ENCODE data around the gene G0S2.
"Not testable (repeated sequence)": the region's sequence is repeated elsewhere in the genome, so short reads cannot be mapped to it uniquely, and the experiment has no call there.

Gene G0S2

DNA sequence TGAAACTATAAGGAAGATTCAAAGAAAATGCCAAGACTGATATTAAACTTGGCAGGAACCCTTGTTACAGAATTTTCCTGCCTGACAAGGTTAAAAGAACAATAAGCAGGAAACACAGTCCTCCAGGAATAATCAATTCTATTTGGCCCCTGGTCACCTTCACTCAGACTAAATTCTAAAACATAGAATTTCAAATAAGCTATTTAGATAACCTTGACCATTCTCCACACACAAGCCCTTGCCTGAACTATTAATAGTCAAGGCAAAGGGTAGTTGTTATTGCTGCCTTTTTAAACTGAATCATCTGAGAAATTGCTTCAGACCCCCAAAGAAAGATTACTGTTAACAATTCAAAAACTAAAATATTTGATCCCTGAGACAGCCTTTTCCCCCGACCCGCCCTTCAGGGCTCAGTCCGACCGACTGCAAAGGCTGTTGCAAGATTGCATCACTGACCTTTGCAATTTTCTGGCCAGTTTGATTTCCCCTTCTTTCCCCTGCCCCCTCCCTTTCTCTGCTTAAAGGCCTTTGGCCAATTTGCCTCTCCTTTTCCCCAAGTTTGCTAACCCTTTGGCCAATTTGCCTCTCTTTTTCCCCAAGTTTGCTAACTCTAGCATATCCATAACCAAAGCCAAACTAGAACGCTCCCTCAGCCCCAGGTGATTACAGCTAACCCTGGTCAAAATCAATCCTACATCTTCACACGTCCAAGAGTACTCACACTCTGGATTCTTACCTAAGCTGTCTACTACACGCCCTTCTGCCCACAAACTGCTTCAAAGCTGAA, 1.4 kb upstream of the G0S2 start:
- no peak for DNase-seq

DNA sequence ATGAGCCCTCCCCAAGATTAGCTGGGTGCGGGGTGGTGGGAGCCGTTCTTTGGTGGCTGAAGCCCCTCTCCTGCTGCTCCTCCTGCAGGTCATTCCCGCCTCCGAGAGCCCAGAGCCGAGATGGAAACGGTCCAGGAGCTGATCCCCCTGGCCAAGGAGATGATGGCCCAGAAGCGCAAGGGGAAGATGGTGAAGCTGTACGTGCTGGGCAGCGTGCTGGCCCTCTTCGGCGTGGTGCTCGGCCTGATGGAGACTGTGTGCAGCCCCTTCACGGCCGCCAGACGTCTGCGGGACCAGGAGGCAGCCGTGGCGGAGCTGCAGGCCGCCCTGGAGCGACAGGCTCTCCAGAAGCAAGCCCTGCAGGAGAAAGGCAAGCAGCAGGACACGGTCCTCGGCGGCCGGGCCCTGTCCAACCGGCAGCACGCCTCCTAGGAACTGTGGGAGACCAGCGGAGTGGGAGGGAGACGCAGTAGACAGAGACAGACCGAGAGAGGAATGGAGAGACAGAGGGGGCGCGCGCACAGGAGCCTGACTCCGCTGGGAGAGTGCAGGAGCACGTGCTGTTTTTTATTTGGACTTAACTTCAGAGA, 448 bp downstream of the G0S2 start:
- peak; percentile 83 for DNase-seq

DNA sequence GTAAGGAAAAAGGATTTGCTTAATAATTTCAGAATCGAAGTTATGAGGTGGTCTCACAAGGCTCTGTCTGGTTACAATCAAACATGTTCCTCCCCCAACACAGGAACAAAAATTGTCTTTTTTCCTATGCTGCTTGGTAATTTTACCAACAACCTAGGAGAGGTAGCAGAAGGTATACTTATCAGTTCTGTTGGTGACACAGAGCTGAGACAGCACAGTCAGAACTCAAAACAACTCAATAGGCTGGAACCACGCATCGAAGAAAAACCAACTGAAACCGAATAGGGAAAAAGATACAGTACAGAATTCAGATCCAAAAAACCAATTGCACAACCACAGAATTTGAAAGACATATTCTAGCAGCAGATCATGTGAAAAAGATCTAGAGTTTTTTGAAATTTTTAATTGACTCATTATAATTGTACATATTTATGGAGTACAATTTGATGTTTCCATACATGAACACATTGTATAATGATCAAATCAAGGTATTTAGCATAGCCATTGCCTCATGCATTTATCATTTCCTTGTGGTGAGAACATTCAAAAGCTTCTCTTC, 3.8 kb downstream of the G0S2 start:
- DNase-seq, result no peak

DNA sequence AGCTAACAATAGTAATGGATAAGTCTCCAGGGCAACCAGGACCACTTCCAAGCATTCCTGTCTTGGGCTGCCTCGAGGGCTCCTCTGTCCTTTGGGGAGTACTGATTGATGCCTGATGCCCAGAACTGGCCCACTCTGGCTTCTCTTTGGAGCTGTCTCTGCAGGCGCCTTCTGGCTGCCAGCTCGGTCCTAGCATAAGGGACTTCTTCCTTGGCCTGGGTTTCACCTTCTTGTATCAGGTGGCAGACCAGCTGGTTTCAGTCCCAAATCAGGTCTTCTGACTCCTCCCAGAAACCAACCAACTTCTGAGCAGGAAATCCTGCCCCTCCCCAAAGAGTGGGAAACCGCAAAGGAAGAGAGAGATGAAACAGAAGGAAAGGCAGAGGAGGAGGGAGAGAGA, 10.6 kb downstream of the G0S2 start:
- DNase-seq, result no peak

DNA sequence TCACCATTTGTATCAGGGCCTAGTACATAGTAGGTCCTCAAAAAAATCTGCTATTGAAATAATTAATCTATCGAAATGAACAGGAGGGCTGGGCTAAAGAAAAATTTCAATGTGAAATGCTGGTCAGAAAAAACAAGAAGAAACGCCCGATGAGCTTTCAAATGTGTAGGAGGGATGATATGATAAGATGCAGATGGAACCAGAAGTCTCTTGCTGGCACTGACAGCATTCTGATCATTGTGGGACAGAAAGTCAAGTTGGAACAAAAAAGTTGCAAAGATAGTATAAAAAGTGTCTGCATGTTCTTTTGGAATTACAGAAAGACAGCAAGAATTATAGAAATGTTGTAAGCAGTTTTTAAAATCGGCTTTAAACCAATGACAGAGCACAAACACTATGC, 11.1 kb downstream of the G0S2 start:
- no peak for DNase-seq

DNA sequence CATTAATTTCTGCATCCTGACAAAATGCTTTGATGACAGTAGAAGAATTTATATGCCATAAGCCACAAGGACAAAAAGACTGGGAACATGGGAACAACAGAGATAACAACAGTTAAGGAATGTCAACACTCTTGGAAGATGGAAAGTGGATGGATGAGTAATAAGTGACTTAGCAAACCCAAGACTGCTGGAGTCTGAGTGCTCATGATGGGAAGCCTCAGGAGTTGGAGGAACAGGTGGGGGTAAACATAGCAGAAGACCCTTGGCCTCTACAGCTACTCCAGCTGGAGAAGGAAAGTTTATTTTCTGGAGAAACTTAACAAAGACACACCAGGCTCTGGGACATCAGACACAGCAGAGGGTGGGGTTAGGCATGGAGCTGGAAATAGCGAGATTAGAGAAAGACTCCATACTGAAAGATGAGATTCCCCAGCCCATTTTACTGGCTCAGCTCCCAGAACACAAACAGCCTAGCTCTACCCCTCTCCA, 13.6 kb downstream of the G0S2 start:
- no peak for DNase-seq

DNA sequence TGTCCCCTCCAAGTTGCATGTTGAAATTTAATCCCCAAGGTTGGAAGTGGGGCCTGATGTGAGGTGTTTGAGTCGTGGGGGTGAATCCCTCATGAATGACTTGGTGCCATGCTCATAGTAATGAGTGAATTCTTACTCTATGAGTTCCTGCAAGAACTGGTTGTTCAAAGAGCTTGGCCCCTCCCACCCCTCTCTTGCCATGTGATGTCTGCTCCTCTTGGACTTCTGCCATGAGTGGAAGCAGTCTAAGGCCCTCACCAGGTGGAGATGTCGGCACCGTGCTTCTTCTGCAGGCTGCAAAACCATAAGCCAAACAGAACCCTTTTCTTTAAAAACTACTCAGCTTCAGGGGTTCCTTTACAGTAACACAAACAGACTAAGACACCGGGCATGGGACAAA, 14.3 kb downstream of the G0S2 start:
- DNase-seq, result no peak

DNA sequence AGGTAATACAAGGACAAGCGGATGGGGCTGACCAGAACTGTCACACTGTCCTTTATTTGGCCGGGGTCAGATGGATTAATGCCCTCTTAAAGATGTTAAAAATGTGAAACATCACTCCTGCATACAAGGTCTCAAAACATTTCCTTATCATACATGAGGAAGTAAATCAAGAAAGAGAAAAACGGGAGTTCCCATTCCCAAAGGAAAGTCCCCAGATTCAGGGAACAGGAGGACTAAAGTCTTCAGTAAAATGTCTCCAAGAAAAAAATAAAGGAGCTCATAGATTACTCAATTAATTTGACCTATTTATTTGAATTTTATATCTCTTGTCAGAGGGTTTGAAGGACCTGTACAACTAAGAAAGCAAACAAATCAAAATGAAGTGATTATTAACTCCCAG, 16.0 kb downstream of the G0S2 start:
- no peak for DNase-seq

DNA sequence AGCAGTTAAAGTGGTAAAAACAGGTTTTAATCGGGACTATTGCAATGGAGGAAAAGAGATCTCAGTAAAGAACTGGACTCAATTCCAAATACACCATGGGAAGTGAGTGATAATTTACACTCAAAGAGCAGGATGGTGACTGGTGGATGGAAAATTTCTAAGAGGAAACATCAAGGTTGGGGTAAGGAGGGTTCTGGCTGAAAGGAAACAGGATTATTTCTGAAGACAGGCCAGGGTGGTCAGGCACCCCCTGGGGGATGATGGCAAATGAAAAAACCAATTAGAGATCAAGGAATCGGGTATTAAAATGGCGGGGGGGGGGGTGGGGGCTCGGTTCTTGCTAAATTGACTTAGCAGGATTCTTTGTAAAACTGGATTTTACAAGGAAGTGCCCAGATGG, 17.1 kb downstream of the G0S2 start:
- DNase-seq, result no peak

DNA sequence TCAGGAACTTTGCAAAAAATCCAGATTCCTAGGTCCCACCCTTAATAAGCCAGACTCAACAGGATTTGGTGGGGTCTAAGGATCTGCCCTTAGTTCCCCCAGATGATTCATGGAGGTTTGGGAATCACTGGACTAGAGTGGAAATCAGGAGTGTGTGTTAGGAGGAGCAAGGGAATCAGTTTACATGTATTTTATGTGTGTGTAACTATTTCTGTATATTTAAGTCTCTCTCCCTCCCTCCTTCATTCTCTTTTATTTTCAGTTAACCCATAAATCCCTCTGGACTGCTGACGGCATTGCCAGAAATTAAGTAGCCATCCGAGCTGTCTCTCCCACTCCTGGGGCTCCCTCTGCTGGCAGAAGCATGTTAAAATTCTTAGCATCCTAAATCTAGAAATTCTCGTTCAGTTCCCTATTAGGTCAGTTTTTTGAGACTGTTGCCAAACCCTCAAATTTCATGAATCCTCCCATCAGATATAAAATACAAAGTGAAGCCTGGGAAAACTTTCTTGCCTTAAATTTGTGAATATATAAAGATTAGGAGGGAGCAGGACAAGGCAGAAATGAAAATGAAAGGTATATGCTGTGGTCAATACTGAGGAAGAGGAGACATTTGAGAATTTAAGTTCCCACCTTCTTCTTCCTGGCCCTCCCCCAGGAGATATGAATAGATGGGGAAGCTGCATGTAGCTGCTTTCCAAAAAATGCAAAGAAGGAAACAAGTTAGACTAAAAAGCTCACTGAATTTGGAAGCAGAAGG, 17.7 kb downstream of the G0S2 start:
- DNase-seq, result peak; percentile 52

DNA sequence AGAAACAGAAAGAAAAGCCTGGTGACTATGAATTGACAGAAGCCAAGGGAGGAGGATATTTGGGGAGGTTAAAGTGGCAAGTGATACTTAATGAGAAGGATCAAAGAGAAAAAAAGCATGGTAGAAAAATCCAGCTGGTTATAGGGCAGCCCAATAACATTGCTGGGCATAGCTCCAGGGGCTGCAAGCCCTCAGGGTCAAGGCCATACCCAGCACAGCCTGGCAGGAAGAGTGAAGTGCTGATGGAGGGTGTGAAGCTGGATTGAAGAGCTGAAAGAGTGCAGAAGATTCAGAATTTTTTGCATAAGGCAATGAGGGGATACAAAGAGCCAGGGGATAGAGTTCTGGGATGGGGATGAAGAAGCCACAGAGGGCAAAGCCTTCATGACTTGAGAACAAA, 21.5 kb downstream of the G0S2 start:
- DNase-seq, result no peak

DNA sequence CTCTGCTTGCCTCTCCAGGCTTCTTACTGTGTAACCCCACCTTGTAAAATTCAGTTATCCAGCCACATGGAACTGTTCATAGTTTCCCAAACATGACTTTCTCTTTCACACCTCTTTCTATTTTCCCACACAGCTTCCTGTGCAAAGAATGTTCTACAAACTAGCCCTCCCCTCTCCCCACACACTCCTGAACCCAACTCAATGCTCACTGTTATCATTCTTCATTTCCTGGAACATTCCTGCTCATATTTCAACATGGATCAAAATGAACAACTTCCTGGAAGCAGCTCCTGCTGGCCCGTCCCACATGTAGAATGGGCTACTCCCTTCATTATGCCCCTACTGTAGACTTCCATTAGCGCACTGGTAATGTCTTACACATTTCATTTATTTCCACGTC, 21.9 kb downstream of the G0S2 start:
- no peak for DNase-seq

DNA sequence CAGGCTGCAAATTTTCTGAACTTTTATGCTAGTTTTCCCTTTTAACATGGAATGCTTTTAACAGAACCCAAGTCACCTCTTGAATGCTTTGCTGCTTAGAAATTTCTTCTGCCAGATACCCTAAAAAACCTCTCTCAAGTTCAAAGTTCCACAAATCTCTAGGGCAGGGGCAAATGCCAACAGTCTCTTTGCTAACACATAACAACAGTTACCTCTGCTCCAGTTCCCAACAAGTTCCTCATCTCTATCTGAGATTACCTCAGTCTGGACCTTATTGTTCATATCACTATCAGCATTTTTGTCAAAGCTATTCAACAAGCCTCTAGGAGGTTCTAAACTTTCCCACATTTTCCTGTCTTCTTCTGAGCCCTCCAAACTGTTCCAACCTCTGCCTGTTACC, 25.5 kb downstream of the G0S2 start:
- not testable (repeated sequence) for DNase-seq

DNA sequence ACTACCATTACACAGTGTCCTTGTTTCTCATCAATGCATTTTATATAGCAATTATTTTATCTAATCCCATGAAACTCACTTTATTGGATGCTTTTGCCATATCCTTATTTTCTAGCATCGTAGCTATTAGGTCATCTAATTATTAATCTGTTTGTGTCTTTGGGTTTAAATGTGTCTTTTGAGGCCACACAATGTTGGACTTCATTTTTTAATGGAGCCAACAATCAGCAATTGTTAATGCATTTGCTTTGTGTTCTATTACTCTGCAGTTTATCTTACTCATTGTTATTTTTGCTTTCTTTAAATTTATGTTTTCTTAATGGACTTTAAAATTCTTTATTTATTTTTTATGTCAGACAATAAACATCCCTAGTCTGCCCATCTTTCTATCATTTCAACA, 27.6 kb downstream of the G0S2 start:
- no peak for DNase-seq

DNA sequence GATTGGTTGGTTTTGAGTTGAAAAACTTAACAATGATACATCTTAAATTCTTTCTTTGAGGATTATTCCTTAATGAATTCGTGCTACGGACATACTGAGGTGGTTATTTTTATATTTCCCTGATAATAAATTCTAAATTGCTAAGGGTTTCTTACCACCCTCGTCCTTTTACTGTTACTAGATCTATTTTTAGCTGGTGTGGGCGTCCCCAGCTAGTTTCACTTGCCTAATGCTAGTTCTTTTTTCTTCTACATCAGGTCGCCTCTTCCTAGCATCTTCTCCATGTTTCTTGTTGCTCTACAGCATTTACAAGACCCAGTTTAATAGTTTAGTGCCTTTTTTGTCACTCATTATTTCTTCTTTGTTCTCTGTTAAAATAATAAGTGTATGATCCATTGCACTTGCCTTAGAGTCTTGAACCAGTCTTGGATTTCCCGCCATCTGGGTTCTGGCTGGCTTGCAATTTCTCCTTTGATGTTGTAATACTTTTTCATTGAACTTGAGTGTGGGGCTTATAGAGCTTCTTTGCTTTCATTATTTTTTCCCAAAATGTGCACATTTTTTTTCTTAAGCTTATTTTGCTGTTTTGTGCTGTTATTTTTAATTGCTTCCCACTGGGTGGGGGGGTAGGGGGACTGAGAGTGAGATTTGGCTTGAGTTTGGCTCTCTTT, 28.8 kb downstream of the G0S2 start:
- DNase-seq, result no peak

DNA sequence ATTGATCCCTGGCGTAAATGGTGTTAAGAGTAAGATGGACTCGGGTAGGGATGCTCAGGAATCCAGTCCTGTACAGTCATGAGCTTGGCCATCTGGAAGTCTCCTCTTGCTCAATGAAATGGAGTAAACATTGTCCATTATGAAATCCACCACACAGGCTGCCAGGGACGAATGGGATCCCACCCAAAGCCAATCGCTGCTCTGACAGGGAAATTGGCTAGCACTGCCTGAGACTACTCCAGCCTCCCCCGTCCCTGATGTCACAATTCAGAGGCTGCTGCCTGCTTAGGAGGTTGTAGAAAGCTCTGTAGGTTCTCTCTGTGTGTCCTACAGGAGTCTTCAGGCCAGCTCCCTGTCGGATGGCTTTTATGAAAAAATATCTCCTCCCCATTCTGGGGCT, 29.4 kb downstream of the G0S2 start, which contains the start of gene HSD11B1:
Gene HSD11B1 (plus strand): TSS at position 263 of the 400 bp plus-strand sequence. CDS start 97 bp downstream, at position 360.
- DNase-seq, result no peak

DNA sequence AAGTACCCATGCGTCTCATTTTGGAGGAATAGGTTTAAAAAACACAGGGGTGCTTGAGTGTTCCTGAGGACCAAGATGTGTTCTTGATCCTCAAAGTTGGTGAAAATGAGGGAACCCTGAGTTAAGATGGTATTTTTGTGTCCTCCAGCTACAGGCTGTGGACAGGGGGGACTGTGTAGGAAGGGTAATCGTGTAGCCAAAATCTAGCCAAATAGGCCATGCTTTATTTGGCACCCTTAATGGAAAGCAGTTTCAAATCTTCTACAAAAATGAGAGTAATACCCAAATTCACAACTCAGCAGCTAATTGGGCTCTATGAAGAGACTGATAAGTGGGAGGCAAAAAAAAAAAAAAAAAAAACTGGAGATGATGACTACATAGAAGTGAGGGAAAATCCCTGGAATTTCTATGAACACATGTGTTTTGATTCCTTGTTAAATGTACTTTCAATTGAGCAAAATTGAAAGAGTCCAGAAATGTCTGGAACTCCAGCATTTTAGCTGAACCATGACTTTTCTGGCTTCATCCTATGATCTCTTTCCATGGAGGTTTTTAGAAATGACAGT, 29.9 kb downstream of the G0S2 start:
- no peak for DNase-seq

DNA sequence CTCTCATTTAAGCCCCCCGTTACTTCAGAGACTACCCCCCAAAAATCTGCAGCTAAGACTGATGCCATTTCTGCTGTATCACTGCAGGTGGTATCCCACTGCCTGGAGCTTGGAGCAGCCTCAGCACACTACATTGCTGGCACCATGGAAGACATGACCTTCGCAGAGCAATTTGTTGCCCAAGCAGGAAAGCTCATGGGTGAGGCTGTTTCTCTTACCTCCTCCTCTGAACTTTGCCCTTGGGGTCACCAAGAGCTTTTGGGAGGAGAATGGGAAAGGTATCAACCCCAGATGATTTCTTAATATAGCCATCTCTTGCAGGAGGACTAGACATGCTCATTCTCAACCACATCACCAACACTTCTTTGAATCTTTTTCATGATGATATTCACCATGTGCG, 31.4 kb downstream of the G0S2 start:
- no peak for DNase-seq

DNA sequence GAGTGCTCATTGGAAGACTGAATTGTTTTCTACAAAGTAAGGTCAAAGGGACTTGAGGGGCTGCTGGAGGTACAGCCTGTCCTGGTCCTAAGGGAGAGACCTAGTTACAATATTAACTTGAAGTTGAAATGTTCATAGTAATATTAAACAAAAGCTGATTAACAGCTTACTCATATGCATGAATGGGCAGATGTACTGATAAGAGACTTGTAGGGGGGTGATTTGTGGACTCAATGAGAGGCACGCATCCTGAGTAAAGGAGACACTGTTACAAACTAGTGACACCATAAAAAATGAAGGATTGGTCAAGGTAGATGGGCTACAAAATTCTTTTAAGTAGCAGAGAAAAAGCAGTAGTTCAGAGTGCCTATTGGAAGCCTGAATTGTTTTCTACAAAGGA, 32.1 kb downstream of the G0S2 start:
- no peak for DNase-seq

DNA sequence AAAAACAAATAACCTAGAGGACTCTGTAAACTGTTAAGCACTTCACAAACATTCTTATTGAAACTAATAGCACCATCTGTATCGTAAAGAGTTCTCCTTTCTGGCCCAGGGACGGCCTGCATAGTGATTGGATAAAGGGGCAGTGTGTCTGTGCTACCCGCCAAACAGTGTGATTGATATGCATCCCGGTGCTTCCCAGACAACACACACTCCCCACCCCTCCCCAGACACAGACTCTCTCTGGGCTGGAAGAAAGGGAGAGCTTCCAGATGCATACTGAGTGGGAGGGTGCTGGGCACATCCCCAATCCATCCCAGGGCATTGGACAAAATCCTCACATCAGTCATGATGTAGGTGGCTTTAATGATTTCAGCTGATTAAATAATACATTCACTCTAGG, 33.1 kb downstream of the G0S2 start:
- DNase-seq, result no peak

DNA sequence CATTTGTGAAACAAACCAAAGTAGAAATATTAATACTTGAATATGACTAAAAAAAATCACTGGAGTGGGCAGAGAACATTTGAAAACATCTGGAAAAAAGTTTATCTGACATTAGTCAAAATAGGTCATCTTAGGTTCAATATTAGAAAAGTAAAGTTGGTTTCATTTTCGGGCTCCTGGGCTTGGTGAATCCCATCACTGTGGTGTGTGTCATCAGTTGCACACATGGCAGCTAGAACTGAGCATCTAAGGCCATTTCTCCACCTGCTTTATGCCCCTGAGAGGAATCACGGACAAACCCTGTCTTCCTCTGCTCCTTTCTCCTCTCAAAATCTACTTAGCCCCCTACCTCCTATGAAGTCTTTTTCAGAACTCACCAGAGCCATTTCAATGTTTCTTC, 34.9 kb downstream of the G0S2 start:
- no peak for DNase-seq

DNA sequence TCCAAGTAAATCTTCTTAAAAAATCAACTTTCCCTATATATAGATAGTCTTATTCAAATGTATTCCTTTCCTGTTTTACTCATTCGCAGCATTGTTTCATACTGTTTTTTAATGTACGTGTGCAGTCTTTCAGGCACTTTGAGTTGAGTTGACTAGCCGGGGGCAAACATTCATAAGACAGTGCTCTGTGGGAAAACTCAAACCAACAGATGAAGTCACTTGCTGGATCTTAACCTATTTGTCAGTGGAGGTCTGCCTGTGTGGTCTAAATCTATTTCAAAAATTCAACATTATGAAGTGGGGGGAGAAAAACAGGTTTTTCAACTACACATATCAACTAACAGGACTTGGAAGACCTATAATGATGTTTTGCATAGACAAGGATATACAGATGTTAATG, 35.6 kb downstream of the G0S2 start:
- DNase-seq, result no peak

Measured in right kidney (tissue), 1 donor.